Measurements from ENCODE around the gene TXNDC15. TPM values are rescaled to one million over a fixed set of nuclear protein-coding genes. Genes with fewer than 3 reads are reported as not detected.

The TXNDC15 gene
- polyA plus RNA-seq, 1 of the 3 experiments (the other 2 are of a cell fraction) = 112 TPM

DNA sequence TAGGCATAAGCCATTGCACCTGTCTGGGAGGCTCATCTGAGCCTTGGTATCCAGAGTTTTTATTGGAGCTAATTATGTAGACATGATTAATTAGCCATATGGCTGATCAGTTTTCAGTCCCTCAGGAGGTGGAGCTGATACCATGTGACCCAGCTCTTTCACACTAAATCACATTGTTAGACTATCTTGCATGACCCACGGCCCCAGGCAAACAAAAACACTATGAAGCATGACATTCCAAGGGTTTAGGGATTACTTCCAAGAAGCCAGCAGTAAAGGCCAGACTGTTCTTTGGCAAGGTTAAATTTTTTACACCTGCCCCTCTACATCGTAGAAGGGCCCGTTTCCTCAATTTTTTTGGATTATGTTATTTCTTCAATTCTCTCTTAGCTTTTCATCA is 33.4 kb upstream of the TXNDC15 start:
- H3K27me3 ChIP-seq (ENCODE audit: insufficient read depth) = no peaks in the 10 kb centered on the region
- H3F3A ChIP-seq (replicated peaks; ENCODE audit: insufficient read depth) = peaks cover 43% of the 10 kb centered on the region
- H3K36me3 ChIP-seq (replicated peaks in 1 of 2; ENCODE audit: control insufficient read depth in 1 of 2, insufficient read depth in 2 of 2, low read length in 1 of 2) = peaks cover 2 to 32% of the 10 kb centered on the region in 2 experiments
- H3K9me2 ChIP-seq = no peaks in the 10 kb centered on the region
- no peak for TF ChIP-seq SMC3 (IDR thresholded peaks at IDR 0.05; ENCODE audit: low read depth, low read length)
- TF ChIP-seq POLR2AphosphoS5 (IDR thresholded peaks at IDR 0.05; ENCODE audit: low read depth, low read length) = no peak
- TF ChIP-seq USF1 (IDR thresholded peaks at IDR 0.05; ENCODE audit: borderline replicate concordance, low read depth) = no peak
- no peak for TF ChIP-seq REST (IDR thresholded peaks at IDR 0.05; ENCODE audit: low read depth, low read length)
- TF ChIP-seq TAF1 (IDR thresholded peaks at IDR 0.05; ENCODE audit: borderline replicate concordance, low read depth, low read length) = no peak
- no peak for TF ChIP-seq YY1 (IDR thresholded peaks at IDR 0.05; ENCODE audit: low read depth)
- TF ChIP-seq, protein P1, sequence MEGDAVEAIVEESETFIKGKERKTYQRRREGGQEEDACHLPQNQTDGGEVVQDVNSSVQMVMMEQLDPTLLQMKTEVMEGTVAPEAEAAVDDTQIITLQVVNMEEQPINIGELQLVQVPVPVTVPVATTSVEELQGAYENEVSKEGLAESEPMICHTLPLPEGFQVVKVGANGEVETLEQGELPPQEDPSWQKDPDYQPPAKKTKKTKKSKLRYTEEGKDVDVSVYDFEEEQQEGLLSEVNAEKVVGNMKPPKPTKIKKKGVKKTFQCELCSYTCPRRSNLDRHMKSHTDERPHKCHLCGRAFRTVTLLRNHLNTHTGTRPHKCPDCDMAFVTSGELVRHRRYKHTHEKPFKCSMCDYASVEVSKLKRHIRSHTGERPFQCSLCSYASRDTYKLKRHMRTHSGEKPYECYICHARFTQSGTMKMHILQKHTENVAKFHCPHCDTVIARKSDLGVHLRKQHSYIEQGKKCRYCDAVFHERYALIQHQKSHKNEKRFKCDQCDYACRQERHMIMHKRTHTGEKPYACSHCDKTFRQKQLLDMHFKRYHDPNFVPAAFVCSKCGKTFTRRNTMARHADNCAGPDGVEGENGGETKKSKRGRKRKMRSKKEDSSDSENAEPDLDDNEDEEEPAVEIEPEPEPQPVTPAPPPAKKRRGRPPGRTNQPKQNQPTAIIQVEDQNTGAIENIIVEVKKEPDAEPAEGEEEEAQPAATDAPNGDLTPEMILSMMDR (IDR thresholded peaks at IDR 0.05) = no peak
- TF ChIP-seq ZBTB33 (IDR thresholded peaks at IDR 0.05; ENCODE audit: borderline replicate concordance, low read depth) = no peak
- TF ChIP-seq MXI1 (IDR thresholded peaks at IDR 0.05; ENCODE audit: low read depth, low read length) = no peak
- no peak for TF ChIP-seq ELF1 (IDR thresholded peaks at IDR 0.05)
- no peak for TF ChIP-seq RXRA (IDR thresholded peaks at IDR 0.05; ENCODE audit: borderline replicate concordance, low read depth)
- TF ChIP-seq IRF3 (IDR thresholded peaks at IDR 0.05; ENCODE audit: low read depth, low read length) = no peak
- TF ChIP-seq NFIC (IDR thresholded peaks at IDR 0.05; ENCODE audit: borderline replicate concordance) = no peak
- no peak for TF ChIP-seq RFX5 (IDR thresholded peaks at IDR 0.05; ENCODE audit: low read length)
- no peak for TF ChIP-seq USF2 (IDR thresholded peaks at IDR 0.05; ENCODE audit: borderline replicate concordance, low read depth, low read length)
- TF ChIP-seq FOXM1 (IDR thresholded peaks at IDR 0.05; ENCODE audit: low read depth) = no peak
- no peak for TF ChIP-seq GATA2 (CRISPR knock-in tag; IDR thresholded peaks at IDR 0.05)
- no peak for TF ChIP-seq NRF1 (IDR thresholded peaks at IDR 0.05; ENCODE audit: low read depth, low read length)
- no peak for TF ChIP-seq SIN3A (IDR thresholded peaks at IDR 0.05; ENCODE audit: borderline replicate concordance, low read depth, low read length)
- no peak for TF ChIP-seq FOXJ3 (CRISPR knock-in tag; IDR thresholded peaks at IDR 0.05)
- no peaks in the 10 kb centered on the region for H4K20me1 ChIP-seq (ENCODE audit: insufficient read depth)
- H2AFZ ChIP-seq (ENCODE audit: low read depth) = no peak overlapping the region
- no peaks in the 10 kb centered on the region for H3K9me3 ChIP-seq
- H3K4me2 ChIP-seq = no peak overlapping the region
- CTCF ChIA-PET = interaction anchor here (1.5 to 2.0 kb wide), 3 partner anchors 8 to 64 kb away, joined by 3 to 6 read pairs (median 5); partner anchors contain the start of gene PCBD2
- WGBS (ENCODE audit: low lambda C conversion rate) = 99% methylated on average over 3 of the region's 3 CpGs
- H3K9ac ChIP-seq = no peak overlapping the region
- H3K79me2 ChIP-seq (ENCODE audit: insufficient read depth) = no peaks in the 10 kb centered on the region
- POLR2A ChIA-PET = no interaction called here
- no peak overlapping the region for H3K4me3 ChIP-seq (ENCODE audit: low read depth in 2 of 2, low read length in 1 of 2)
- no peak for DNase-seq
- no peak overlapping the region for H3K27ac ChIP-seq (ENCODE audit: low read depth in 2 of 2, low read length in 1 of 2)
- peaks cover 2 to 11% of the 10 kb centered on the region in 2 experiments; a peak in 2 of 4 replicates for H3K4me1 ChIP-seq (ENCODE audit: control insufficient read depth in 1 of 2, insufficient read depth in 2 of 2, low read depth in 1 of 2, low read length in 1 of 2)

Data from SK-N-SH (cell line).